ENCODE data around the gene LONRF3. TPM values are rescaled to one million over a fixed set of nuclear protein-coding genes. Genes with fewer than 3 reads are reported as not detected.
"Not testable (repeated sequence)": the region's sequence is repeated elsewhere in the genome, so short reads cannot be mapped to it uniquely, and the experiment has no call there.

LONRF3 gene
- total and polyA plus RNA-seq, 2 experiments from 2014 or later, result 0.54 TPM; not detected in 1

DNA sequence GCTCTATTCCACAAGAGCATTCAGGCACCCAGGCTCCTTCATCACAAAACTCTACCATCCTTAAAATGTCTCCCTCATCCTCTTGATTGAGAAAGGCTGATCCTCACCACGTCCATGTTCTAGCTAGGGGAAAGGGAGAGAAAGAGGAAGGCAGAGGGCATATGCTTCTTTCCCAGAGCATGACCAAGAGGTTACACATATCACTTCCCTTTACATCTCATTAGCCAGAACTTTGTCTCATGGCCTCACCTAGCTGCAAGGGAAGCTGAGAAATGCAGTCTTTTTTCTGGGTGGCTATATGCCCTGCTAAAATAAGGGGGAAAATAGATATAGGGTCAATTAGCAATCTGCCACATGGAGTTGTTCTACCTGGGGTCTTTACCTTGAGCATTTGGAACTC lies 42.7 kb downstream of the LONRF3 start:
- Histone ChIP-seq H3K9me2 (ENCODE audit: insufficient read depth) (no peaks in the 10 kb centered on the region), H3K9ac (no peak overlapping the region), H3K79me2 (ENCODE audit: insufficient read depth) (no peaks in the 10 kb centered on the region), H3K9me3 (ENCODE audit: low read depth) (no peaks in the 10 kb centered on the region), H2AFZ (no peak overlapping the region), H3F3A (ENCODE audit: insufficient read depth) (0 out of 2 replicates have a peak, but pooled peaks cover 4% of the 10 kb centered on the region), H3K4me1 (ENCODE audit: insufficient read depth) (peaks cover 10% of the 10 kb centered on the region), H3K27ac (no peak overlapping the region), H3K4me2 (ENCODE audit: unreplicated experiment) (no peak overlapping the region), H3K36me3 (ENCODE audit: low read depth) (no peaks in the 10 kb centered on the region), H3K4me3 (no peak overlapping the region), H3K27me3 (replicated peaks; ENCODE audit: insufficient read depth) (no peaks in the 10 kb centered on the region), H4K20me1 (ENCODE audit: insufficient read depth) (no peaks in the 10 kb centered on the region)
- TF ChIP-seq EZH2phosphoT487 (IDR thresholded peaks at IDR 0.05; ENCODE audit: insufficient read depth, low read depth) (no peak), EZH2 (IDR thresholded peaks at IDR 0.05; ENCODE audit: insufficient read depth, poor library complexity, severe bottlenecking) (no peak)
- no peak for DNase-seq
- WGBS, 2 experiments (ENCODE audit: low coverage in 1 of 2, low lambda C conversion rate in 2 of 2, missing lambda C conversion rate in 2 of 2), result 100% methylated on average over 1 of the region's 1 CpG
- in situ Hi-C loops (cut with MboI), result no loop called here

DNA sequence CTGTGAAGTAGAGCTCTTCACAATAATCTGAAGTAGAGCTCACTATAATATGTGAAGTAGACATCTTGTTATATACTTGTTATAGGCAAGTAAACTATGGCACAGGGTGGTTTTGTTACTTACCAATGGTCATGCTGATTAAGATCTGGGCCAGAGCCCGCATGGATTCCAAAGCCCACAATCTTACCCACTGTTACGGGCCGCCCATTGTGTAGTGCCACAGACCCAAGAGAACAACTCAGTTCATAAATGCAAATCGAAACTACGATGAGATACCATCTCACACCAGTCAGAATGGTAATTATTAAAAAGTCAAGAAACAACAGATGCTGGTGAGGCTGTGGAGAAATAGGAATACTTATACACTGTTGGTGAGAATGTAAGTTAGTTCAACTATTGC lies 51.5 kb downstream of the LONRF3 start:
- TF ChIP-seq EZH2phosphoT487 (IDR thresholded peaks at IDR 0.05; ENCODE audit: insufficient read depth, low read depth), result no peak
- no peak for TF ChIP-seq EZH2 (IDR thresholded peaks at IDR 0.05; ENCODE audit: insufficient read depth, poor library complexity, severe bottlenecking)
- in situ Hi-C loops (cut with MboI), result no loop called here
- H3K4me2 ChIP-seq (ENCODE audit: unreplicated experiment), result no peak overlapping the region
- H3K27ac ChIP-seq, result no peak overlapping the region
- H3K27me3 ChIP-seq (replicated peaks; ENCODE audit: insufficient read depth), result no peaks in the 10 kb centered on the region
- H2AFZ ChIP-seq, result no peak overlapping the region
- H3F3A ChIP-seq (ENCODE audit: insufficient read depth), result no peaks in the 10 kb centered on the region
- no peaks in the 10 kb centered on the region for H3K36me3 ChIP-seq (ENCODE audit: low read depth)
- H3K9me3 ChIP-seq (ENCODE audit: low read depth), result no peaks in the 10 kb centered on the region
- no peak overlapping the region for H3K4me3 ChIP-seq
- no peak overlapping the region for H3K9ac ChIP-seq
- 91 to 96% methylated on average over 5 of the region's 5 CpGs for WGBS, 2 experiments (ENCODE audit: low coverage in 1 of 2, low lambda C conversion rate in 2 of 2, missing lambda C conversion rate in 2 of 2)
- H4K20me1 ChIP-seq (ENCODE audit: insufficient read depth), result no peaks in the 10 kb centered on the region
- H3K9me2 ChIP-seq (ENCODE audit: insufficient read depth), result no peaks in the 10 kb centered on the region
- DNase-seq, result no peak
- no peaks in the 10 kb centered on the region for H3K79me2 ChIP-seq (ENCODE audit: insufficient read depth)
- no peaks in the 10 kb centered on the region for H3K4me1 ChIP-seq (ENCODE audit: insufficient read depth)

DNA sequence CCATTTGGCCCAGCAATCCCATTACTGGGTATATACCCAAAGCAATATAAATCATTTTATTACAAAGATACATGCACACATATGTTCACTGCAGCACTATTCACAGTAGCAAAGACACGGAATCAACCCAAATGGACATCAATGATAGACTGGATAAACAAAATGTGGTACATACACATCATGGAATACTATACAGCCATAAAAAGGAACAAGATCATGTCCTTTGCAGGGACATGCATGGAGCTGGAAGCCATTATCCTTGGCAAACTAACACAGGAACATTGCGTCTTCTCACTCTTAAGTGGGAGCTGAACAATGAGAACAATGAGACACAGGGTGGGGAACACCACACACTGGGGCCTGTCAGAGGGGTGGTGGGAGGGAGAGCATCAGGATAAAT lies 51.9 kb downstream of the LONRF3 start:
- H3K27me3 ChIP-seq (replicated peaks; ENCODE audit: insufficient read depth); in situ Hi-C loops (cut with MboI); H3K27ac ChIP-seq; DNase-seq; H2AFZ ChIP-seq; H4K20me1 ChIP-seq (ENCODE audit: insufficient read depth); H3K9me3 ChIP-seq (ENCODE audit: low read depth); H3K36me3 ChIP-seq (ENCODE audit: low read depth); H3K9me2 ChIP-seq (ENCODE audit: insufficient read depth); H3F3A ChIP-seq (ENCODE audit: insufficient read depth); H3K79me2 ChIP-seq (ENCODE audit: insufficient read depth); H3K4me3 ChIP-seq; H3K9ac ChIP-seq; H3K4me1 ChIP-seq (ENCODE audit: insufficient read depth); H3K4me2 ChIP-seq (ENCODE audit: unreplicated experiment): not testable (repeated sequence)
- 60 to 81% methylated on average over 2 of the region's 2 CpGs for WGBS, 2 experiments (ENCODE audit: low coverage in 1 of 2, low lambda C conversion rate in 2 of 2, missing lambda C conversion rate in 2 of 2)

DNA sequence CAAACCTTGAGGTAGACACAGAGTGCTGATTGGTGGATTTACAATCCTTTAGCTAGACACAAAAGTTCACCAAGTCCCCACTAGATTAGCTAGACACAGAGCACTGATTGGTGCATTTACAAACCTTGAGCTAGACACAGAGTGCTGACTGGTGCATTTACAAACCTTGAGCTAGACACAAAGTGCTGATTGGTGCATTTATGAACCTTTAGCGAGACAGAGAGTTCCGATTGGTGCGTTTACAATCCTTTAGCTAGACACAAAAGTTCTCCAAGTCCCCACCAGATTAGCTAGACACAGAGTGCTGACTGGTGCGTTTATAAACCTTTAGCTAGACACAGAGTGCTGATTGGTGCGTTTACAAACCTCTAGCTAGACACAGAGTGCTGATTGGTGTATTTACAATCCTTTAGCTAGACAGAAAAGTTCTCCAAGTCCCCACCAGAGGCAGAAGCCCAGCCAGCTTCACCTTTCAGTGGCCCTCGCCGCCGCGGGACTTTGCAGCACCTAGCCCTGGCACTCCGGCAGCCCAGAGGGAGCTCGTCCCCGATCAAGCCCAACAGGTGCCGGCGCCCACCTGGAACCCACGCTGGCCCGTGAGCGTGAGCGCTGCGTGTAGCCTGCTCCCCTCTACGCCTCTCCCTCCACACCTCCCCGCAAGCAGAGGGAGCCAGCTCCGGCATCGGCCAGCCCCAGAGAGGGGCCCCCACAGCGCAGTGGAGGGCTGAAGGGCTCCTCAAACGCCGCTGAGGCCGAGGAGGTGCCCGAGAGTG lies 53.7 kb downstream of the LONRF3 start:
- H3K4me3 ChIP-seq; in situ Hi-C loops (cut with MboI): not testable (repeated sequence)

More for the DNA sequence above, 53.7 kb downstream of the LONRF3 start:
- not testable (repeated sequence) for H3K4me2 ChIP-seq (ENCODE audit: unreplicated experiment); DNase-seq; H3F3A ChIP-seq (ENCODE audit: insufficient read depth); H3K36me3 ChIP-seq (ENCODE audit: low read depth); H3K79me2 ChIP-seq (ENCODE audit: insufficient read depth); H3K9me2 ChIP-seq (ENCODE audit: insufficient read depth); H2AFZ ChIP-seq; H4K20me1 ChIP-seq (ENCODE audit: insufficient read depth); H3K27me3 ChIP-seq (replicated peaks; ENCODE audit: insufficient read depth); H3K9ac ChIP-seq; H3K4me1 ChIP-seq (ENCODE audit: insufficient read depth); H3K9me3 ChIP-seq (ENCODE audit: low read depth); H3K27ac ChIP-seq
- 81 to 87% methylated on average over 11 to 20 of the region's 28 CpGs for WGBS, 2 experiments (ENCODE audit: low coverage in 1 of 2, low lambda C conversion rate in 2 of 2, missing lambda C conversion rate in 2 of 2)

All from GM23248 (cell line).